GM12864 (cell line): ENCODE results near the gene SMG1.
A peak's percentile ranks its signal among the peaks of the same experiment; 100 is the strongest.
"Not testable (repeated sequence)": the region's sequence is repeated elsewhere in the genome, so short reads cannot be mapped to it uniquely, and the experiment has no call there.

ENCODE experiments used
- DNase-seq: peaks from one replicate; pipeline ENCODE4 v3.0.0-alpha.2; 2011; ENCODE audit warnings: low read depth
- H3K4me3 ChIP-seq: 2 replicates; pipeline ENCODE4 v1.5.1; 2011; ENCODE audit warnings: mild to moderate bottlenecking, low read depth, low read length, control low read depth
- TF ChIP-seq, protein P1 (sequence below): IDR thresholded peaks from 2 replicates; pipeline ENCODE4 v1.5.1; 2011; ENCODE audit warnings: low read depth, mild to moderate bottlenecking, moderate library complexity, low read length, control low read depth, inconsistent platforms; ENCODE audit errors: missing control alignments

The SMG1 gene

GRCh38 chr16:18932243-18932987 is 6.2 kb upstream of the SMG1 start:
- no peak overlapping the region for H3K4me3 ChIP-seq
- DNase-seq, result no peak
- TF ChIP-seq, protein P1, sequence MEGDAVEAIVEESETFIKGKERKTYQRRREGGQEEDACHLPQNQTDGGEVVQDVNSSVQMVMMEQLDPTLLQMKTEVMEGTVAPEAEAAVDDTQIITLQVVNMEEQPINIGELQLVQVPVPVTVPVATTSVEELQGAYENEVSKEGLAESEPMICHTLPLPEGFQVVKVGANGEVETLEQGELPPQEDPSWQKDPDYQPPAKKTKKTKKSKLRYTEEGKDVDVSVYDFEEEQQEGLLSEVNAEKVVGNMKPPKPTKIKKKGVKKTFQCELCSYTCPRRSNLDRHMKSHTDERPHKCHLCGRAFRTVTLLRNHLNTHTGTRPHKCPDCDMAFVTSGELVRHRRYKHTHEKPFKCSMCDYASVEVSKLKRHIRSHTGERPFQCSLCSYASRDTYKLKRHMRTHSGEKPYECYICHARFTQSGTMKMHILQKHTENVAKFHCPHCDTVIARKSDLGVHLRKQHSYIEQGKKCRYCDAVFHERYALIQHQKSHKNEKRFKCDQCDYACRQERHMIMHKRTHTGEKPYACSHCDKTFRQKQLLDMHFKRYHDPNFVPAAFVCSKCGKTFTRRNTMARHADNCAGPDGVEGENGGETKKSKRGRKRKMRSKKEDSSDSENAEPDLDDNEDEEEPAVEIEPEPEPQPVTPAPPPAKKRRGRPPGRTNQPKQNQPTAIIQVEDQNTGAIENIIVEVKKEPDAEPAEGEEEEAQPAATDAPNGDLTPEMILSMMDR, result no peak

- H3K4me3 ChIP-seq, result no peak overlapping the region; the same call in 1 of the 2 replicates
- TF ChIP-seq, protein P1, result no peak
- peak; percentile 25 for DNase-seq
Observed at GRCh38 chr16:18931756-18932155, 5.5 kb upstream of the SMG1 start.

- H3K4me3 ChIP-seq, result not testable (repeated sequence)
Observed at GRCh38 chr16:18930095-18930494, 3.9 kb upstream of the SMG1 start.

DNA sequence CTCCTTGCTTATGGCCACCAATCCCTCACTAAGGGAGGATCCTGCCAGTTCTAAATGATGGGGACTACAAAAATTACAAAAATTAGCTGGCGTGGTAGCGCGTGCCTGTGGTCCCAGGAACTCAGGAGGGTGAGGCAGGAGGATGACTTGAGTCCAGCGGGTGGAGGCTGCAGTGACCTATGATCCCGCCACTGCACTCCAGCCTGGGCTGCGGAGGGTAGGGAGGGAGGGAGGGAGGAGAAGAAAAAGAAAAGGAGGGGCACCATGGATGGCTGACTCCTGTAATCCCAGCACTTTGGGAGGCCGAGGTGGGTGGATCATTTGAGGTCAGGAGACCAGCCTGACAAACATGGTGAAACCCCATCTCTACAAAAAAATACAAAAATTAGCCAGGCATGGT is 1.9 kb upstream of the SMG1 start:
- DNase-seq, H3K4me3 ChIP-seq: not testable (repeated sequence)

More at GRCh38 chr16:18930095-18930494, 3.9 kb upstream of the SMG1 start:
- DNase-seq, result not testable (repeated sequence)

DNA sequence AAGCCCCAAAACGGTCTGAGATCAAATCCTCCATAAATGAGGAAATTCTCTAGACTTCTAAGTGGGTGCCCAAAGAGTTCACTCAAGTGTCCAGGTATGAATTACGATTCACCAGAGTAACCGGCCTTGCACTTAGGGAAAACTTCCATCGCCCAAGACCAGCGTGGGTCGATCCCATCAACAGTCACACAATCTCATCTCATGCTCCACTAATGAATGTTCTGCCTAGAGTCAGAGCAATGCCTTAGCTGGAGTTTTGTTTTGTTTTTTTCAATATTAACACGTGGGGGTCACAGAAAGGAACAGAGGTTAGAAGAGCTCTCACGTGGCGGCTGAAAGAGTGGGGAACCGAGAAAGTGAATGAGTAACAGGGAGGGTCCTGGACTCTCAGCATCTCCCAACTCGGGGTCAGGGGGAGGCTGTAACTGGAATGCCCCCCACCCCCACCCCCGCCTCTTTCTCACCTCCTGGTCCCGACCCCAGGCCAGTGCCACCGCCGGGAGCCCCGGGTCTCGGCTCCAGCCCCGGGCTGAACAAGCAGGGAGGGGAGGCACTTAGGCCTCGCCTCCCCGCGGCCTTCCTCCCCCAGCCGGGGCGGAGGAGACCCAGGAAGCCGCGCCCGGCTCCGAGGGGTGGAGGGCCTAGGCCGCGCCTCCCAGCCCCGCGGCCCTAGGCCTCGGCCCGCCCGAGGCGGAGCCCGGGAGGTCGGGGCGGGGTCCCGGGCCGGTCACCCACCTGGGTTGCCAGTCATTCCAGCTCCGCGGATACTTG is 808 bp downstream of the SMG1 start:
- DNase-seq, result peak; percentile 39
- H3K4me3 ChIP-seq, result peak overlapping the region; percentile 73

- H3K4me3 ChIP-seq, result peak overlapping the region; percentile 30; the same call in 1 of the 2 replicates
- DNase-seq, result not testable (repeated sequence)
Observed at GRCh38 chr16:18923935-18924334, 2.3 kb downstream of the SMG1 start.

DNA sequence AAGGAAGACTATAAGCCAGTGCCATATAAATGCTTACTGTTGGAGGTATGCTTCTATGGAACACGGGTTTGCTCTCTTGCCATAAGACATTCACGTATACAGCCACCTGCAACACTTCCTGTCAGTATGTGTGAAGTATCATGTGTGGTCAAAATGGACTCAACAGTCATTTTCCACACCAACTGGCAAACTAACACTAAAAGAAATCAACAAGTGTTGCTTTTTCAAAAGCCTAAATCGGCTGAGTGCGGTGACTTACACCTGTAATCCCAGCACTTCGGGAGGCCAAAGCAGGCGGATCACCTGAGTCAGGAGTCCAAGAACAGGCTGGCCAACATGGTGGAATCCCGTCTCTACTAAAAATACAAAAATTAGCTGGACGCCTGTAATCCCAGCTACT is 3.1 kb downstream of the SMG1 start:
- not testable (repeated sequence) for DNase-seq
- H3K4me3 ChIP-seq, result peak overlapping the region; percentile 36

DNA sequence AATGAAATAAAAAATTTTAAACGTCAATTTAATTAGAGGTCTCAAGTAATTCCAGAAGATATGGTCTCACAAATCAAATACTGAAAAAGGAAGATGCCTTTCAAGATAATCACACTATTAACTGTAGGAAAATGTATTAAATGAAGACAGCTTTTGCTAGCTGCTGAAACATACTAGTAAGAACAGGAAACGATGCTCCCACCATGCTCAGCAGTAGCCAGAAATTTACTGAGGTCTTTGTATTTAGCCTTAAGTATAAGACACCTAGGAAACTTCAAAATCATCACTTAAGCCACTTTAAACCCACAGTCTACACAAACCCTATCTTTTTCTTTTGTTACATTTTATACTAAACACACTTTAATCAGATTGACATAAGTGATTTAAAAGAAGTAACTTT is 16.6 kb downstream of the SMG1 start:
- not testable (repeated sequence) for H3K4me3 ChIP-seq, DNase-seq

- not testable (repeated sequence) for DNase-seq, H3K4me3 ChIP-seq
Observed at GRCh38 chr16:18908716-18909115, 17.5 kb downstream of the SMG1 start.

DNA sequence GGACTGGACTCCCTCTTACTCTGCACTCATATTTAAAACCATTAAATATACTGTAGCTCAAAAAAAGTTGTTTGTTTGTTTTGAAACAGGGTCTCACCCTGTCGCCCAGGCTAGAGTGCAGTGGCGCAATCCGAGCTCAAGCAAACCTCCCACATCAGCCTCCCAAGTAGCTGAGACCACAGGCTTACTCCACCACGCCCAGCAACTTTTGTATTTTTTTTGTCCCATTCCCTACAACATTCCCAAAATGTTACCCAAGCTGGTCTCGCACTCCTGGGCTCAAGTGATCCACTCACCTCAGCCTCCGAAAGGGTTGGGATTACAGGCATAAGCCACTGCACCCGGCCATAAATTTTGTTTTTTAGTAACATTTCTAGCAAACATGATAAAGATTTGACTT is 23.4 kb downstream of the SMG1 start:
- H3K4me3 ChIP-seq, DNase-seq: not testable (repeated sequence)

- H3K4me3 ChIP-seq, DNase-seq: not testable (repeated sequence)
Observed at GRCh38 chr16:18902044-18902443, 24.2 kb downstream of the SMG1 start.

GRCh38 chr16:18901194-18901593 is 25.0 kb downstream of the SMG1 start:
- not testable (repeated sequence) for DNase-seq, H3K4me3 ChIP-seq

GRCh38 chr16:18884456-18884855 is 41.8 kb downstream of the SMG1 start:
- not testable (repeated sequence) for DNase-seq

DNA sequence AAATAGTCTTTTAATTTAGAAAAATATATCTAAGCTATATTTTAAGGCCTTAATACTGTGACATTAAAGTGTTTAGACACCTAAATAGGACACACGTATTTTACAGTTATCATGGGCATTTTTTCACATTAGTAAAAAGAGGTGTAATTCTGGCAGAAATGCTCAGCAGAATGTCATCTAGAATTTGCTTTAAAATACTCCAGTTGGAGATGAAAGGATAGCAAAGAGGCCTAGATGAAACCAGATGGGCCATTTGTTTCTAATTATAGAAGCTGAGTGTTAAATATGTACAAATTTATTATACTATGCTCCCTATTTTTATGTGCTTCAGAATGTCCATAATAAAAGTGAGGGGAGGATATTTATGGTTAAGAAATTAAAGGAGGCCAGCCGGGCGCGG is 48.5 kb downstream of the SMG1 start:
- not testable (repeated sequence) for H3K4me3 ChIP-seq, DNase-seq

More at GRCh38 chr16:18884456-18884855, 41.8 kb downstream of the SMG1 start:
- not testable (repeated sequence) for H3K4me3 ChIP-seq

GRCh38 chr16:18877259-18877658 is 48.9 kb downstream of the SMG1 start:
- H3K4me3 ChIP-seq, DNase-seq: not testable (repeated sequence)

DNA sequence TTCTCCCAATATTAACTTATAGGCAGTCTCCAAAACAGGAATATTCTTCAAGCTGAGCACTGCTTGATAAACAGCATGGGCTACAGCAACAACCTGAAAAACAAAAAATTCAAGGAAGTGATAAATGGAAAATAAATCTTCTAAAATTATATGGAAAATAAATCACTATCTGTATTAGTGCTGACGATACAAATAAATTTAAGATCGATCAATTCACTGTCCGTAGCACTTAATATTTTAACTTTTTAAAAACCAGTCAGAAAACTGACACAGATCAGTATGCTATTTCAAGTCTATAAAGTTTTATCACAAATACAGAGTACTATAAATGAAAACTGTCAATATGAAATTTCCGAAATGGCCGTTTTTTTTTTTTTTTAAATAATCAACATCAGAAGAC is 49.9 kb downstream of the SMG1 start:
- DNase-seq, H3K4me3 ChIP-seq: not testable (repeated sequence)
